GM12873 (cell line): Measurements from ENCODE around the gene ANKRD33B.

Source experiments
- TF ChIP-seq, protein P1 (sequence below): IDR thresholded peaks from 2 replicates; pipeline ENCODE4 v1.5.1; 2012; ENCODE audit warnings: low read depth, mild to moderate bottlenecking, moderate library complexity, low read length, control low read depth; ENCODE audit not compliant: insufficient read depth; ENCODE audit errors: missing control alignments

The ANKRD33B gene

DNA sequence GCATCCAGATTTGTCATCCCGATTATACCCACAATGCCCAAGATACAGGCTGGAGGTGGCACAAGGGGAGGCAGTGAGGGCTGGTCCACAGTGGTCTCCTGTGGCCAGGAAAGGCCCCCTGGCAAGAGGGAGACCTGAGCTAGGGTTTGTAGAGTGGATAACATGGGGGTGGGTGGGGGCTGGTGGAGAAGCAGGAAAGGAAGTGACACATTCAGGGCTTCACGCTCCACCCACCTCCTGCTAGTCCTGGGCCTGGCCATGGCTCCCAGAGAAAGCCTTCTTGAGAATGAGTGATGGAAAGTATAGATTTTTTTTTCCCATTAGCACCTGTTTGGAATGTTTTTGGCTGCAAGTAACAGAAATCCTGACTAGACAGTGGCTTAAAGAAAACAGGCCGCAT, 81.3 kb downstream of the ANKRD33B start:
- TF ChIP-seq, protein P1, sequence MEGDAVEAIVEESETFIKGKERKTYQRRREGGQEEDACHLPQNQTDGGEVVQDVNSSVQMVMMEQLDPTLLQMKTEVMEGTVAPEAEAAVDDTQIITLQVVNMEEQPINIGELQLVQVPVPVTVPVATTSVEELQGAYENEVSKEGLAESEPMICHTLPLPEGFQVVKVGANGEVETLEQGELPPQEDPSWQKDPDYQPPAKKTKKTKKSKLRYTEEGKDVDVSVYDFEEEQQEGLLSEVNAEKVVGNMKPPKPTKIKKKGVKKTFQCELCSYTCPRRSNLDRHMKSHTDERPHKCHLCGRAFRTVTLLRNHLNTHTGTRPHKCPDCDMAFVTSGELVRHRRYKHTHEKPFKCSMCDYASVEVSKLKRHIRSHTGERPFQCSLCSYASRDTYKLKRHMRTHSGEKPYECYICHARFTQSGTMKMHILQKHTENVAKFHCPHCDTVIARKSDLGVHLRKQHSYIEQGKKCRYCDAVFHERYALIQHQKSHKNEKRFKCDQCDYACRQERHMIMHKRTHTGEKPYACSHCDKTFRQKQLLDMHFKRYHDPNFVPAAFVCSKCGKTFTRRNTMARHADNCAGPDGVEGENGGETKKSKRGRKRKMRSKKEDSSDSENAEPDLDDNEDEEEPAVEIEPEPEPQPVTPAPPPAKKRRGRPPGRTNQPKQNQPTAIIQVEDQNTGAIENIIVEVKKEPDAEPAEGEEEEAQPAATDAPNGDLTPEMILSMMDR: no peak

DNA sequence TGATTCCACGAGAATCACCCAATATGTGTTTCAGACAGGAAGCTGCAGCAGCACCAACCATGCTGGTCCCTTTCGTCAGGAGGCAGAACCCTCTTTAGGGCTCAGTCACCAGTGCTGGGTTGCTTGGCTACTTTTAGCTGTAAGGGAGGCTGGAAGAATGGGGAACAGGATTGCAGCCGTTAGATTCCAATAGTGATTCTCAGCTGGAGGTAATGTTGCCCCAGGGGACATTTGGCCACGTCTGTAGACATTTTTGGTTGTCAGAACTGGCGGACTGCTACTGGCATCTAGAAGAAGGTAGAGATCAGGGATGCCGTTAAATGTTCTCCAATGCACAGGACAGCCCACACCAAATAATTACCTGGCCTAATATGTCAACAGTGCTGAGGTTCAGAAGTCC, 81.8 kb downstream of the ANKRD33B start:
- TF ChIP-seq, protein P1: no peak

DNA sequence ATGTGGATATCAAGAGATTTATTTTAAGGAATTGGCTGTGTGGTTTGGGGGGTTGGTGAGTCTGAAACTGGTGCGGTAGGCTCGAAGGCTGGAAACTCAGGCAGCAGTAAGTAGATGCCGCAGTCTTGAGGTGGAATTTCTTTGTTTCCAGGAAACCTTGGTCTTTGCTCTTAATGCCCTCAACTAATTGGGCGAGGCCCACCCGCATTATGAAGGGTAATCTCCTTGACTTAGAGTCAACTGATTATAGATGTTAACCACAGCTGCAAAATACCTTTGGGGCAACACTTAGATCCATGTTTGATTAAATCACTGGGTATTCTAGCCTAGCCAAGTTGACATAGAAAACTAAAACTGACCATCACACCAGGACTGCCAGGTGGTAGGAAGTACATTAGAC, 83.8 kb downstream of the ANKRD33B start:
- TF ChIP-seq, protein P1: no peak

DNA sequence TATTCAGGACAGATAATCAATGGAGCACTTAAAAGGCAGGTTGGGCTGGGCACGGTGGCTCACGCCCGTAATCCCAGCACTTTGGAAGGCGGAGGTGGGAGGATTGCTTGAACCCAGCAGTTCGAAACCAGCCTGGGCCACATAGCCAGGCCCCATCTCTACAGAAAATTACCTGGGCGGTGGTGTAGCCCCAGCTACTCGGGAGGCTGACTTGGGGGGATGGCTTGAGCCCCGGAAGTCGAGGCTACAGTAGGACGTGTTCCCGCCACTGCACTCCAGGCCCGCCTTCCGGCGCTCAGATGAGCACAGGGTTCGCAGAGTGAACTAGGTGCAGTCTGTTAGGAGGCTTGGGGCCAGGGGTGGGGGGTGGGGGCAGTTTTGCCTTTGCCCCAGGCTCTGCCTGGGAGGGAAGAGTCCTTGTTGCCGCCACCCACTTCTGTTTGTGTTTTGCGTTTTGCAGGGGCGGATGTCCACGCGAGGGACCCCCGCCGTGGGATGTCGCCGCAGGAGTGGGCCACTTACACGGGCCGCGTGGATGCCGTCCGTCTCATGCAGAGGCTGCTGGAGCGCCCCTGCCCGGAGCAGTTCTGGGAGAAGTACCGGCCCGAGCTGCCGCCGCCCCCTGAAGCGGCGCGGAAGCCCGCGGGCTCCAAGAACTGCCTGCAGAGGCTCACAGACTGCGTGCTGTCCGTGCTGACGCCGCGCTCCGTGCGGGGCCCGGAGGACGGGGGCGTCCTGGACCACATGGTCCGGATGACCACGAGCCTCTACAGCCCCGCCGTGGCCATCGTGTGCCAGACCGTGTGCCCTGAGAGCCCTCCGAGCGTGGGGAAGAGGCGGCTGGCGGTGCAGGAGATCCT, 85.2 kb downstream of the ANKRD33B start:
- TF ChIP-seq, protein P1: no peak

DNA sequence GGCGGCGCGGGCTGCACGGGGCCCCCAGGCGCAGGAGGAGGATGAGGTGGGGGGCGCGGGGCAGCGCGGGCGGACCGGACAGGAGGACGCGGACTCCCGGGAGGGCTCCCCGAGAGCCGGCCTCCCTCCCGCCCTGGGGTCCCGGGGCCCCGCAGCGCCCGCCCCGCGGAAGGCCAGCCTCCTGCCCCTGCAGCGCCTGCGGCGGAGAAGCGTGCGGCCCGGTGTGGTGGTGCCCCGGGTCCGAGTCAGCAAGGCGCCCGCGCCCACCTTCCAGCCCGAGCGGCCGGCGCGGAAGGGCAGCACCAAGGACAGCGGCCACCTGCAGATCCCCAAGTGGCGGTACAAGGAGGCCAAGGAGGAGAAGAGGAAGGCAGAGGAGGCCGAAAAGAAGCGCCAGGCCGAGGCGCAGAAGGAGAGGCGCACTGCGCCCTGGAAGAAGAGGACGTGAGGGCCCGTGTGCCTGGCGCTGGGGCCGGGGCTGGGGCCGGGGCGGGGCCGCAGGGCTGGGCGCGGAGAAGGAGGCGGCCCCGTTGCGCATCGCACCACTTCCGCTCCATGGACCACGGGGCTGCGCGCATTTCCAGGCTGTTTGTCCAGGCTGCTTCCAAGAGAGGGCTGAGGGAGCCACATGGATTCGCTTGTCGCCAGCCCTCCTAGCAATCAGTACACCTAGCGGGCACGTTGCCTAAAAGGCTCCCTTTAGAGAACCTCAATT, 86.0 kb downstream of the ANKRD33B start:
- TF ChIP-seq, protein P1: no peak

DNA sequence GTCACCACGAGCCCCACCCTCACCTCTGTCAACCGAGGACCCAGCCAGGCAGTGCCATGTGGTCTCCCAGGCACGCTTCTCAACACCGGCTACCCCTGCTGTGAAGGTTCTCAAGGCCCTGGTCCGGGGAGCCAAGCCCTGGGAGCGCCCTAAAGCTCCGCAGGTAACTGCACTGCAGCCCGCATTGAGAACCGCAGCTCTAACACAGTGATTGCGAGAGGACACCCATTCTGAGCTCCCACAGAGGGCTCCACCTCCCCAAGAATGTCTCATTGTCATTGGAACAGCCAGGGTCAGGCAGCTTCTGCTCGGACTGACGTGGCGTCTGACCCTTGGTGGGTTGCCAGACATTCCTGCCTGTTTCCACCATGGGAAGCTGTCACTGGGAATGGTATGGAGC, 88.3 kb downstream of the ANKRD33B start:
- TF ChIP-seq, protein P1: no peak

DNA sequence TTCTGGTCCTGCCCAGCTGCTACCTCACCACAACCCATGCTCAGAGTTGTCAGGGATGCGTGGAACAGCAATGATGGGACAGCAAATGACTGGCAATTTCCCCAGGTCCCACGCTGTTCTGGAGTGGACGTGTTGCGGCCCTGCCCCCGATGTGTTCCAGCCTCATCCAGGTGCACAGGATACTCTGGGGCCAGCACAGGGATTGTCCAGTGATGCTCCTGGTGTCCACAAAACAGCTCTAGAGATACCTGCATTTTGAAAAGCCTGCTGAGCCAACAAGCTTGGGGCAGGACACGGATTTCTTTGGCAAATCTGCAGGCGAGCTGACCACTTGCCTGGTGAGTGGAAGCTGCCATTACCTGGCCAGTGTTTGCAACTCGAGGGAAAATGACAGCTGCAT, 88.7 kb downstream of the ANKRD33B start:
- TF ChIP-seq, protein P1: no peak
